GM18951 (cell line): Measurements from ENCODE around the gene SDK2.

Experiments
- POLR2A ChIP-seq: IDR thresholded peaks from 4 replicates; pipeline ENCODE4 v1.6.1; 2011; ENCODE audit warnings: mild to moderate bottlenecking; ENCODE audit not compliant: insufficient read length, insufficient read depth; ENCODE audit errors: extremely low read depth
- in situ Hi-C: fragments of 300-500 bp; cut with MboI; formaldehyde crosslinking; loops from one replicate; pipeline ENCODE4 v1.12.0; 2022; ENCODE audit warnings: low sequenced_read_pairs, mixed read lengths, inconsistent platforms; ENCODE audit not compliant: unreplicated experiment

The SDK2 gene

GRCh38 chr17:73508057-73508930 is 136.0 kb downstream of the SDK2 start:
- no peak for TF ChIP-seq POLR2A
- in situ Hi-C loops = no loop called here

GRCh38 chr17:73506470-73507435 is 137.5 kb downstream of the SDK2 start:
- in situ Hi-C loops = no loop called here
- no peak for TF ChIP-seq POLR2A

GRCh38 chr17:73503560-73503959 is 140.7 kb downstream of the SDK2 start:
- in situ Hi-C loops = no loop called here
- TF ChIP-seq POLR2A = no peak

- in situ Hi-C loops = no loop called here
- TF ChIP-seq POLR2A = no peak
These were observed 143.7 kb downstream of the SDK2 start for GRCh38 chr17:73500414-73500999.

- in situ Hi-C loops = no loop called here
- no peak for TF ChIP-seq POLR2A
These were observed 145.2 kb downstream of the SDK2 start for GRCh38 chr17:73498886-73499554.

- in situ Hi-C loops = no loop called here
- no peak for TF ChIP-seq POLR2A
These were observed 146.1 kb downstream of the SDK2 start for GRCh38 chr17:73498176-73498575.

- in situ Hi-C loops = no loop called here
- no peak for TF ChIP-seq POLR2A
These were observed 146.5 kb downstream of the SDK2 start for GRCh38 chr17:73497721-73498120.

GRCh38 chr17:73496232-73496631 is 148.0 kb downstream of the SDK2 start:
- no peak for TF ChIP-seq POLR2A
- in situ Hi-C loops = no loop called here

- in situ Hi-C loops = no loop called here
- no peak for TF ChIP-seq POLR2A
These were observed 148.6 kb downstream of the SDK2 start for GRCh38 chr17:73495641-73496040.

- in situ Hi-C loops = no loop called here
- TF ChIP-seq POLR2A = no peak
These were observed 149.3 kb downstream of the SDK2 start for GRCh38 chr17:73494950-73495349.

GRCh38 chr17:73493956-73494926 is 150.0 kb downstream of the SDK2 start:
- in situ Hi-C loops = no loop called here
- no peak for TF ChIP-seq POLR2A
